HG02970 (cell line): ENCODE data around the gene ORC2.
A peak's percentile ranks its signal among the peaks of the same experiment; 100 is the strongest.
"Not testable (repeated sequence)": the region's sequence is repeated elsewhere in the genome, so short reads cannot be mapped to it uniquely, and the experiment has no call there.

Experiments used
- ATAC-seq: cut with Tn5 transposase; IDR thresholded peaks from one replicate; pipeline ENCODE4 v1.9.1; 2021; ENCODE audit warnings: mild to moderate bottlenecking, moderate library complexity, moderate number of reproducible peaks; ENCODE audit not compliant: unreplicated experiment, low FRiP score

ORC2 gene

GRCh38 chr2:200963124-200963917 is at the start of gene ORC2:
Gene ORC2 (minus strand): TSS chr2:200963660. CDS start chr2:200958123, 5,537 bp downstream.
- ATAC-seq, result peak; percentile 93

GRCh38 chr2:201008296-201008829 is 44.9 kb upstream of the ORC2 start:
- ATAC-seq, result no peak

GRCh38 chr2:201007584-201007998 is 44.1 kb upstream of the ORC2 start:
- ATAC-seq, result no peak

- ATAC-seq, result no peak
Observed at GRCh38 chr2:201006704-201007103, 43.2 kb upstream of the ORC2 start.

- ATAC-seq, result no peak
Observed at GRCh38 chr2:201004370-201004769, 40.9 kb upstream of the ORC2 start.

GRCh38 chr2:200993097-200993496 is 29.6 kb upstream of the ORC2 start:
- no peak for ATAC-seq

- ATAC-seq, result no peak
Observed at GRCh38 chr2:200987137-200987536, 23.7 kb upstream of the ORC2 start.

- no peak for ATAC-seq
Observed at GRCh38 chr2:200985799-200986198, 22.3 kb upstream of the ORC2 start.

GRCh38 chr2:200976710-200977109 is 13.2 kb upstream of the ORC2 start:
- no peak for ATAC-seq

- ATAC-seq, result no peak
Observed at GRCh38 chr2:200975672-200976071, 12.2 kb upstream of the ORC2 start.

GRCh38 chr2:200970057-200970456 is 6.6 kb upstream of the ORC2 start:
- ATAC-seq, result not testable (repeated sequence)

GRCh38 chr2:200968735-200969134 is 5.3 kb upstream of the ORC2 start:
- ATAC-seq, result no peak

GRCh38 chr2:200968162-200968561 is 4.7 kb upstream of the ORC2 start:
- ATAC-seq, result no peak

GRCh38 chr2:200966770-200967169 is 3.3 kb upstream of the ORC2 start:
- ATAC-seq, result no peak

- ATAC-seq, result no peak
Observed at GRCh38 chr2:200964498-200964897, 1.0 kb upstream of the ORC2 start.

- ATAC-seq, result not testable (repeated sequence)
Observed at GRCh38 chr2:200963918-200964252, 425 bp upstream of the ORC2 start.

GRCh38 chr2:200962811-200963123 is 693 bp downstream of the ORC2 start:
- ATAC-seq, result peak; percentile 3

- ATAC-seq, result no peak
Observed at GRCh38 chr2:200961674-200962073, 1.8 kb downstream of the ORC2 start.

- no peak for ATAC-seq
Observed at GRCh38 chr2:200950378-200950777, 13.1 kb downstream of the ORC2 start.

- ATAC-seq, result no peak
Observed at GRCh38 chr2:200945395-200945729, 18.1 kb downstream of the ORC2 start.

- no peak for ATAC-seq
Observed at GRCh38 chr2:200944467-200945394, 18.7 kb downstream of the ORC2 start.
